ENCODE measurements around the gene THOC2.

Gene THOC2

DNA sequence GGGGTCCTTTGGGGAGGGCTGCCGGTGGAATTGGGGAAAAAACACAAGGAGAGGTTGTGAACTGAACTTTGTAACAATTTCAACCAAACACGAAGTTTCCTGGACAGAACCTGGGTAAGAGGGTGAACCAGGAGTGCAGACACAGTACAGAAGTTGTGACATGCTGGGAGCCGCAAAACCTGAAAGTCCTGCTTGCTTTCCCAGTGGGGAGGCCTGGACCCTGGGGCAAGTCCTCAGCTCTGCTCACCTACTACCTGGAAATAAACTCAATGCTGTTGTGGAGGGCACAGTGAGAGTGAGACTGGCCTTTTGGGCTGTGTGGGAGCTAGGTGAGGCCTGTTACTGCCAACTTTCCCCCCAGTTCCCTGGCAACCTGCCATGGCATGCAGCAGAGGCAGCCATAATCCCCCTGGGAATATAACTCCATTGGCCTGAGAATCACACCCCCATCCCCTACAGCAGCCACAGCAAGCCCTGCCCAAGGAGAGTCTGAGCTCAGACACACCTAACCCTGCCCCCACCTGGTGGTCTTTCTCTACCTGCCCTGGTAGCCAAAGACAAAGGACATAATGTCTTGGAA is 162.8 kb downstream of the THOC2 start:
- H3K4me3 ChIP-seq (ENCODE audit: insufficient read length, low read depth) = no peak overlapping the region
- TF ChIP-seq SUZ12 (IDR thresholded peaks at IDR 0.05; ENCODE audit: extremely low read depth, insufficient read depth, insufficient read length) (no peak), YY1 (IDR thresholded peaks at IDR 0.05; ENCODE audit: insufficient read depth, insufficient read length) (no peak), ZNF274 (IDR thresholded peaks at IDR 0.05; ENCODE audit: low read depth, low read length) (no peak)
- H3K4me1 ChIP-seq (ENCODE audit: insufficient read depth, insufficient read length) = no peaks in the 10 kb centered on the region
- no peak overlapping the region for H3K9ac ChIP-seq (ENCODE audit: insufficient read length, low read depth)
- H3K36me3 ChIP-seq (ENCODE audit: insufficient read depth, insufficient read length, low read length) = no peaks in the 10 kb centered on the region
- no peaks in the 10 kb centered on the region for H3K27me3 ChIP-seq (ENCODE audit: insufficient read depth, insufficient read length)
- no peaks in the 10 kb centered on the region for H3K9me3 ChIP-seq (ENCODE audit: insufficient read depth, low read length)
- no peak for DNase-seq (ENCODE audit: low read depth, low spot score)

DNA sequence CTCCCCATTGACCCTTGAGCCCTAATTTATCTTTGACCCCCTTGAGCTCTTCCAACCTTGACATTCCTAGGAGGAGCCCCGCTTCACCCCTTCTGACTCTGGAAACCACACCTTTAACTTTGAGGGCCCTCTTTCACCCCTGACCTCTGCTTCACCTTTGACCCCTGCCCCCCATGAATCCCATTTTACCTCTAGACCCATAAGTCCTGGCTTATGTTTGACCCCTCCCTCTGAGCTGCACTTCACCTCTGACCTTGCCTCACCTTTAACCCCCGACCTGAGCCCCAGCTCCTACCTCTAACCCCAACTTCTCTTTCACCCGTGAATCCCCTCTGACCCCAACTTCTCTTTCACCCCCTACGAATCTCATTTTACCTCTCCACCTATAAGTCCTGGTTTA is 169.7 kb downstream of the THOC2 start:
- DNase-seq (ENCODE audit: low read depth, low spot score) = no peak
- H3K36me3 ChIP-seq (ENCODE audit: insufficient read depth, insufficient read length, low read length) = no peaks in the 10 kb centered on the region
- H3K9ac ChIP-seq (ENCODE audit: insufficient read length, low read depth) = no peak overlapping the region
- TF ChIP-seq YY1 (IDR thresholded peaks at IDR 0.05; ENCODE audit: insufficient read depth, insufficient read length) (no peak), ZNF274 (IDR thresholded peaks at IDR 0.05; ENCODE audit: low read depth, low read length) (no peak), SUZ12 (IDR thresholded peaks at IDR 0.05; ENCODE audit: extremely low read depth, insufficient read depth, insufficient read length) (no peak)
- no peaks in the 10 kb centered on the region for H3K27me3 ChIP-seq (ENCODE audit: insufficient read depth, insufficient read length)
- H3K4me3 ChIP-seq (ENCODE audit: insufficient read length, low read depth) = no peak overlapping the region
- no peaks in the 10 kb centered on the region for H3K9me3 ChIP-seq (ENCODE audit: insufficient read depth, low read length)
- H3K4me1 ChIP-seq (ENCODE audit: insufficient read depth, insufficient read length) = no peaks in the 10 kb centered on the region

DNA sequence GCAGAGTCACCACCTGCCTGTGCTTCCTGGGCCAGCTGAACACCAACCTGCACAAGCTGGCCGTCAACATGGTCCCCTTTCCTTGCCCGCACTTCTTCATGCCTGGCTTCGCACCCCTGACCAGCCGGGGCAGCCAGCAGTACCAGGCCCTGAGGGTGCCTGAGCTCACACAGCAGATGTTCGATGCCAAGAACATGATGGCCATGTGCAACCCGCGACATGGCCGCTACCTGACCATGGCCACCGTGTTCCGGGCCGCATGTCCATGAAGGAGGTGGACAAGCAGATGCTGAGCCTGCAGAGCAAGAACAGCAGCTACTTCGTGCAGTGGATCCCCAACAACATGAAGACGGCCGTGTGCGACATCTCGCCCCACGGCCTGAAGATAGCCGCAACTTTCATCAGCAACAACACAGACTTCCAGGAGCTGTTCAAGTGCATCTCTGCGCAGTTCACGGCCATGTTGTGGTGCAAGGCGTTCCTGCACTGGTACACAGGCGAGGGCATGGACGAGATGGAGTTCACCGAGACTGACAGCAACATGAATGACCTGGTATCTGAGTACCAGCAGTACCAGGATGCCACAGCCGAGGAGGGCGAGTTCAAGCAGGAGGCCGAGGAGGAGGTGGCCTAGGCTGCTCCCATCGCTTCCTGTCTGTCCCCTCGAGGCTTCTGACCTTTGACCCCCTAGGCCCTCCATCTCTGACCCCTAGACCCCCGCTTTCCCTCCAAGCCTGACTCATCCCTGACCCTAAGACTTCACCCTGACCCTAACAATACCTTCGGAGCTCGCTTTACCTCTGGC is 170.3 kb downstream of the THOC2 start:
- DNase-seq (ENCODE audit: low read depth, low spot score) = no peak
- no peaks in the 10 kb centered on the region for H3K9me3 ChIP-seq (ENCODE audit: insufficient read depth, low read length)
- TF ChIP-seq SUZ12 (IDR thresholded peaks at IDR 0.05; ENCODE audit: extremely low read depth, insufficient read depth, insufficient read length) = no peak
- no peak for TF ChIP-seq ZNF274 (IDR thresholded peaks at IDR 0.05; ENCODE audit: low read depth, low read length)
- TF ChIP-seq YY1 (IDR thresholded peaks at IDR 0.05; ENCODE audit: insufficient read depth, insufficient read length) = no peak
- H3K27me3 ChIP-seq (ENCODE audit: insufficient read depth, insufficient read length) = no peaks in the 10 kb centered on the region
- H3K36me3 ChIP-seq (ENCODE audit: insufficient read depth, insufficient read length, low read length) = no peaks in the 10 kb centered on the region
- H3K4me1 ChIP-seq (ENCODE audit: insufficient read depth, insufficient read length) = no peaks in the 10 kb centered on the region
- no peak overlapping the region for H3K4me3 ChIP-seq (ENCODE audit: insufficient read length, low read depth)
- no peak overlapping the region for H3K9ac ChIP-seq (ENCODE audit: insufficient read length, low read depth)

DNA sequence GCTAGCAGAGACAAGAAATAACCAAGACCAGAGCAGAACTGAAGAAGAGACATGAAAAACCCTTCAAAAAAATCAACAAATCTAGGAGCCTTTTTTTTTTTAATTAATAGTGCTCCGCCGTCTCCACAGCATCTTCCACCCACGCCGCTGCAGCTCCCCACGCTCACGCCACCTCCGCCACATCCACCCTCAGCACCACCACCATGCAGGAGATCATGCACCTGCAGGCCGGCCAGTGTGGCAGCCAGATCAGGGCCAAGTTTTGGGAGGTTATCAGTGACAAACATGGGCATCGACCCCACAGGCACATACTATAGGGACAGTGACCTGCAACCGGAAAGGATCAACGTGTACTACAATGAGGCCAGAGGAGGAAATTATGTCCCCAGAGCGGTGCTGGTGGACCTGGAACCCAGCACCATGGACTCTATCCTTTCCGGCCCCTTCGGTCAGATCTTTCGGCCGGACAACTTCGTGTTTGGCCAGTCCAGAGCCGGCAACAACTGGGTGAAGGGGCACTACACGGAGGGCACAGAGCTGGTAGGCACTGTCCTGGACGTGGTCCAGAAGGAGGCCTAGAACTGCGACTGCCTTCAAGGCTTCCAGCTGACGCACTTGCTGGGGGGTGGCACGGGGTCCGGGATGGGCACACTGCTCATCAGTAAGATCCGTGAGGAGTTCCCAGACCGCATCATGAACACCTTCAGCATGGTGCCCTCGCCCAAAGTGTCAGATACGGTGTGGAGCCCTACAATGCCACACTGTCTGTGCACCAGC is 171.2 kb downstream of the THOC2 start:
- DNase-seq (ENCODE audit: low read depth, low spot score) = no peak
- H3K27me3 ChIP-seq (ENCODE audit: insufficient read depth, insufficient read length) = no peaks in the 10 kb centered on the region
- H3K9ac ChIP-seq (ENCODE audit: insufficient read length, low read depth) = no peak overlapping the region
- H3K4me3 ChIP-seq (ENCODE audit: insufficient read length, low read depth) = no peak overlapping the region
- TF ChIP-seq ZNF274 (IDR thresholded peaks at IDR 0.05; ENCODE audit: low read depth, low read length) (no peak), YY1 (IDR thresholded peaks at IDR 0.05; ENCODE audit: insufficient read depth, insufficient read length) (no peak), SUZ12 (IDR thresholded peaks at IDR 0.05; ENCODE audit: extremely low read depth, insufficient read depth, insufficient read length) (no peak)
- no peaks in the 10 kb centered on the region for H3K9me3 ChIP-seq (ENCODE audit: insufficient read depth, low read length)
- H3K4me1 ChIP-seq (ENCODE audit: insufficient read depth, insufficient read length) = no peaks in the 10 kb centered on the region
- H3K36me3 ChIP-seq (ENCODE audit: insufficient read depth, insufficient read length, low read length) = no peaks in the 10 kb centered on the region

DNA sequence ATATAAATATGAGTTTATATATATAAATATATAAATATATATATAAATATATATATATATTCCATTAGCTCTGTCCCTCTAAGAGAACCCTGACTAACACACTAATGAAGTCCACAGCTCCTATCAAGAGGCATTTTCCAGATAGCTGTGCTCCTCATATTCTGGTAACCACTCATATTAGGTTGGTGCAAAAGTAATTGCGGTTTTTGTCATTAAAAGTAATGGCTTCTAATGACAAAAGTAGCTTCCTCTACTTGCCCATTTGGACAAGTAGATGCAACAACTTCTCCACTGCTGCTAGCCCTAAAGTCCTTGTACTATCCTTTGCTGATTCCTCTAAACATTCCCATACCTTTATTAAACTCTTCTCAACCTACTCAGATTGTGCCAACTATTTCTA is 182.0 kb downstream of the THOC2 start:
- DNase-seq (ENCODE audit: low read depth, low spot score) = no peak
- TF ChIP-seq ZNF274 (IDR thresholded peaks at IDR 0.05; ENCODE audit: low read depth, low read length) (no peak), SUZ12 (IDR thresholded peaks at IDR 0.05; ENCODE audit: extremely low read depth, insufficient read depth, insufficient read length) (no peak), YY1 (IDR thresholded peaks at IDR 0.05; ENCODE audit: insufficient read depth, insufficient read length) (no peak)

More for the DNA sequence above, 182.0 kb downstream of the THOC2 start:
- H3K9ac ChIP-seq (ENCODE audit: insufficient read length, low read depth) = no peak overlapping the region
- H3K4me3 ChIP-seq (ENCODE audit: insufficient read length, low read depth) = no peak overlapping the region
- no peaks in the 10 kb centered on the region for H3K4me1 ChIP-seq (ENCODE audit: insufficient read depth, insufficient read length)
- no peaks in the 10 kb centered on the region for H3K36me3 ChIP-seq (ENCODE audit: insufficient read depth, insufficient read length, low read length)
- H3K9me3 ChIP-seq (ENCODE audit: insufficient read depth, low read length) = no peaks in the 10 kb centered on the region
- no peaks in the 10 kb centered on the region for H3K27me3 ChIP-seq (ENCODE audit: insufficient read depth, insufficient read length)
